Thymus (tissue), 11 donors: ENCODE data around the gene SLC4A4. TPM values are rescaled to one million over a fixed set of nuclear protein-coding genes. Genes with fewer than 3 reads are reported as not detected.
"Not testable (repeated sequence)": the region's sequence is repeated elsewhere in the genome, so short reads cannot be mapped to it uniquely, and the experiment has no call there.

Experiments
- DNase-seq, 9 donors: peaks; one replicate each; pipeline ENCODE4 v3.0.0-alpha.2; 2013; ENCODE audit warnings: low spot score in 9 of 9, low read depth in 6 of 9, missing footprints in 1 of 9
- H3K27ac ChIP-seq, 2 donors: one replicate each; pipeline ENCODE4 v1.5.1; 2013; ENCODE audit warnings: control low read depth in 1 of 2, low read depth in 1 of 2, low read length in 1 of 2, mild to moderate bottlenecking in 1 of 2, moderate library complexity in 1 of 2
- H3K27me3 ChIP-seq, 2 donors: one replicate each; pipeline ENCODE4 v1.5.1; 2013; ENCODE audit warnings: low read length in 1 of 2; ENCODE audit not compliant: control insufficient read depth in 2 of 2, insufficient read depth in 1 of 2
- H3K36me3 ChIP-seq, 2 donors: one replicate each; pipeline ENCODE4 v1.5.1; 2013; ENCODE audit warnings: low read length in 1 of 2, mild to moderate bottlenecking in 1 of 2, moderate library complexity in 1 of 2; ENCODE audit not compliant: control insufficient read depth in 2 of 2, insufficient read depth in 2 of 2
- H3K4me1 ChIP-seq, 2 donors: one replicate each; pipeline ENCODE4 v1.5.1; 2013; ENCODE audit warnings: low read length in 2 of 2; ENCODE audit not compliant: control insufficient read depth in 2 of 2, insufficient read depth in 2 of 2
- H3K4me3 ChIP-seq, 2 donors: one replicate each; pipeline ENCODE4 v1.5.1; 2013; ENCODE audit warnings: low read length in 2 of 2, control low read depth in 1 of 2, mild to moderate bottlenecking in 1 of 2
- H3K9me3 ChIP-seq, 2 donors: one replicate each; pipeline ENCODE4 v1.5.1; 2013; ENCODE audit warnings: low read length in 1 of 2, mild to moderate bottlenecking in 1 of 2; ENCODE audit not compliant: control insufficient read depth in 2 of 2, insufficient read depth in 1 of 2
- whole genome bisulfite sequencing: extraction: QIAGEN DNeasy Blood & Tissue Kit; methylation state at CpG from one replicate; pipeline ENCODE4 v1.1.7; 2013; 5-methylcytosine and 5-hydroxymethylcytosine counted together
- polyA plus RNA-seq: library from polyadenylated mRNA; stranded (reverse); fragments of 200-250 nt; gene quantifications from one replicate; pipeline ENCODE4 v1.2.3, GENCODE V29; 2013
- total RNA-seq: library from RNA; stranded (reverse); fragments of 120-200 nt; gene quantifications from one replicate; pipeline ENCODE4 v1.2.4, GENCODE V29; 2013
- donor health status: healthy.

The SLC4A4 gene
- total and polyA plus RNA-seq, 2 donors: 1.7 to 6.8 TPM

GRCh38 chr4:71389149-71389827, 50.5 kb downstream of the SLC4A4 start:
- H3K9me3 ChIP-seq: no peaks in the 10 kb centered on the region
- H3K36me3 ChIP-seq: no peaks in the 10 kb centered on the region
- DNase-seq: no peak
- 90% methylated on average over 2 of the region's 2 CpGs for WGBS
- H3K27ac ChIP-seq: no peak overlapping the region
- no peaks in the 10 kb centered on the region for H3K27me3 ChIP-seq
- H3K4me3 ChIP-seq: no peak overlapping the region
- no peaks in the 10 kb centered on the region for H3K4me1 ChIP-seq

GRCh38 chr4:71392109-71392508, 53.3 kb downstream of the SLC4A4 start:
- DNase-seq: no peak
- Histone ChIP-seq H3K36me3 (no peaks in the 10 kb centered on the region), H3K4me1 (no peaks in the 10 kb centered on the region), H3K9me3 (no peaks in the 10 kb centered on the region), H3K27me3 (no peaks in the 10 kb centered on the region), H3K4me3 (no peak overlapping the region), H3K27ac (no peak overlapping the region)
- WGBS: 98% methylated on average over 3 of the region's 3 CpGs

GRCh38 chr4:71396382-71396781, 57.6 kb downstream of the SLC4A4 start:
- Histone ChIP-seq H3K9me3 (no peaks in the 10 kb centered on the region), H3K4me1 (no peaks in the 10 kb centered on the region), H3K27me3 (no peaks in the 10 kb centered on the region), H3K4me3 (no peak overlapping the region), H3K36me3 (no peaks in the 10 kb centered on the region), H3K27ac (no peak overlapping the region)
- no peak for DNase-seq
- 95% methylated on average over 1 of the region's 1 CpG for WGBS

- DNase-seq: no peak
Measured at GRCh38 chr4:71400810-71401209, 62.0 kb downstream of the SLC4A4 start.

GRCh38 chr4:71402616-71403015, 63.8 kb downstream of the SLC4A4 start:
- Histone ChIP-seq H3K4me1 (no peaks in the 10 kb centered on the region), H3K9me3 (no peaks in the 10 kb centered on the region), H3K36me3 (no peaks in the 10 kb centered on the region)

More at GRCh38 chr4:71400810-71401209, 62.0 kb downstream of the SLC4A4 start:
- H3K4me1 ChIP-seq: no peaks in the 10 kb centered on the region
- no peak overlapping the region for H3K27ac ChIP-seq
- no peaks in the 10 kb centered on the region for H3K27me3 ChIP-seq
- no peak overlapping the region for H3K4me3 ChIP-seq
- no peaks in the 10 kb centered on the region for H3K9me3 ChIP-seq
- H3K36me3 ChIP-seq: no peaks in the 10 kb centered on the region

GRCh38 chr4:71404049-71404448, 65.2 kb downstream of the SLC4A4 start:
- no peak overlapping the region for H3K4me3 ChIP-seq
- H3K27ac ChIP-seq: no peak overlapping the region
- no peak for DNase-seq
- no peaks in the 10 kb centered on the region for H3K4me1 ChIP-seq
- 97% methylated on average over 1 of the region's 1 CpG for WGBS
- no peaks in the 10 kb centered on the region for H3K36me3 ChIP-seq
- H3K9me3 ChIP-seq: no peaks in the 10 kb centered on the region
- no peaks in the 10 kb centered on the region for H3K27me3 ChIP-seq

More at GRCh38 chr4:71402616-71403015, 63.8 kb downstream of the SLC4A4 start:
- no peak for DNase-seq
- Histone ChIP-seq H3K27me3 (no peaks in the 10 kb centered on the region), H3K27ac (no peak overlapping the region), H3K4me3 (no peak overlapping the region)

- no peaks in the 10 kb centered on the region for H3K27me3 ChIP-seq
- no peak for DNase-seq
- no peak overlapping the region for H3K27ac ChIP-seq
- H3K4me1 ChIP-seq: no peaks in the 10 kb centered on the region
- WGBS: 95% methylated on average over 2 of the region's 2 CpGs
- no peaks in the 10 kb centered on the region for H3K36me3 ChIP-seq
- no peak overlapping the region for H3K4me3 ChIP-seq
- peaks cover 0 to 4% of the 10 kb centered on the region in 2 donors for H3K9me3 ChIP-seq
Measured at GRCh38 chr4:71405791-71406190, 67.0 kb downstream of the SLC4A4 start.

- H3K27me3 ChIP-seq: no peaks in the 10 kb centered on the region
- H3K27ac ChIP-seq: no peak overlapping the region
- 97% methylated on average over 1 of the region's 1 CpG for WGBS
- H3K4me3 ChIP-seq: no peak overlapping the region
- H3K9me3 ChIP-seq: peaks cover 0 to 4% of the 10 kb centered on the region in 2 donors
- H3K4me1 ChIP-seq: no peaks in the 10 kb centered on the region
- H3K36me3 ChIP-seq: no peaks in the 10 kb centered on the region
- DNase-seq: no peak
Measured at GRCh38 chr4:71406459-71406963, 67.7 kb downstream of the SLC4A4 start.

GRCh38 chr4:71408961-71409360, 70.1 kb downstream of the SLC4A4 start:
- not testable (repeated sequence) for DNase-seq, H3K9me3 ChIP-seq, H3K4me3 ChIP-seq, H3K27ac ChIP-seq, H3K36me3 ChIP-seq, H3K27me3 ChIP-seq, H3K4me1 ChIP-seq
